HG03565 (cell line): ENCODE measurements around the gene TMEM132D.

Experiments
- ATAC-seq: cut with Tn5 transposase; IDR thresholded peaks from one replicate; pipeline ENCODE4 v1.9.1; 2021; ENCODE audit warnings: mild to moderate bottlenecking, moderate library complexity; ENCODE audit not compliant: unreplicated experiment

The TMEM132D gene

GRCh38 chr12:129827102-129827865, 76.5 kb downstream of the TMEM132D start:
- ATAC-seq: no peak

GRCh38 chr12:129826273-129826672, 77.6 kb downstream of the TMEM132D start:
- ATAC-seq: no peak

GRCh38 chr12:129825316-129825715, 78.5 kb downstream of the TMEM132D start:
- no peak for ATAC-seq

GRCh38 chr12:129821964-129822363, 81.9 kb downstream of the TMEM132D start:
- no peak for ATAC-seq

- no peak for ATAC-seq
These were observed 84.4 kb downstream of the TMEM132D start for GRCh38 chr12:129819391-129819790.

GRCh38 chr12:129815846-129816245, 88.0 kb downstream of the TMEM132D start:
- ATAC-seq: no peak

GRCh38 chr12:129811963-129812362, 91.9 kb downstream of the TMEM132D start:
- ATAC-seq: no peak

GRCh38 chr12:129807136-129807535, 96.7 kb downstream of the TMEM132D start:
- no peak for ATAC-seq

- no peak for ATAC-seq
These were observed 112.4 kb downstream of the TMEM132D start for GRCh38 chr12:129791396-129791795.

GRCh38 chr12:129790930-129791329, 112.9 kb downstream of the TMEM132D start:
- ATAC-seq: no peak

- ATAC-seq: no peak
These were observed 113.5 kb downstream of the TMEM132D start for GRCh38 chr12:129790331-129790730.

GRCh38 chr12:129789921-129790320, 113.9 kb downstream of the TMEM132D start:
- ATAC-seq: no peak

- no peak for ATAC-seq
These were observed 115.2 kb downstream of the TMEM132D start for GRCh38 chr12:129788506-129789084.

GRCh38 chr12:129779989-129780388, 123.8 kb downstream of the TMEM132D start:
- no peak for ATAC-seq

- ATAC-seq: no peak
These were observed 124.8 kb downstream of the TMEM132D start for GRCh38 chr12:129779033-129779432.

- ATAC-seq: no peak
These were observed 126.7 kb downstream of the TMEM132D start for GRCh38 chr12:129776977-129777667.

- ATAC-seq: no peak
These were observed 131.0 kb downstream of the TMEM132D start for GRCh38 chr12:129772501-129773493.

GRCh38 chr12:129771238-129771637, 132.6 kb downstream of the TMEM132D start:
- no peak for ATAC-seq

- no peak for ATAC-seq
These were observed 138.1 kb downstream of the TMEM132D start for GRCh38 chr12:129765719-129766118.

GRCh38 chr12:129762436-129762835, 141.4 kb downstream of the TMEM132D start:
- no peak for ATAC-seq

- no peak for ATAC-seq
These were observed 150.2 kb downstream of the TMEM132D start for GRCh38 chr12:129753586-129753985.
